Tibial nerve (tissue), 4 donors: Measurements from ENCODE around the gene AFAP1. TPM values are rescaled to one million over a fixed set of nuclear protein-coding genes. Genes with fewer than 3 reads are reported as not detected.

ENCODE experiments used
- DNase-seq, 2 donors: peaks; one replicate each; pipeline ENCODE4 v3.0.0-alpha.2; 2019; ENCODE audit warnings: low spot score in 2 of 2
- H3K27ac ChIP-seq, 4 donors: fragments of 200-600 bp; sonication (generic) in 3 of 4; one replicate each; pipeline ENCODE4 v1.5.1; 2017 to 2019; ENCODE audit warnings: mild to moderate bottlenecking in 1 of 4
- H3K27me3 ChIP-seq, 2 donors: fragments of 200-600 bp; sonication (generic) in 1 of 2; one replicate each; pipeline versions ENCODE4 v1.5.1 to v1.6.0; 2017 to 2019
- H3K36me3 ChIP-seq, 3 donors: fragments of 200-600 bp; sonication (generic); one replicate each; pipeline ENCODE4 v1.5.1; 2018 to 2019
- H3K4me1 ChIP-seq, 4 donors: fragments of 200-600 bp; sonication (generic) in 3 of 4; one replicate each; pipeline ENCODE4 v1.5.1; 2017 to 2019
- H3K4me3 ChIP-seq, 4 donors: fragments of 200-600 bp; sonication (generic) in 3 of 4; one replicate each; pipeline ENCODE4 v1.5.1; 2017 to 2019; ENCODE audit warnings: mild to moderate bottlenecking in 1 of 4, moderate library complexity in 1 of 4
- H3K9me3 ChIP-seq, 4 donors: fragments of 200-600 bp; sonication (generic) in 3 of 4; one replicate each; pipeline ENCODE4 v1.5.1; 2017 to 2019
- CTCF ChIP-seq, 5 experiments: fragments of 200-600 bp in 3 of 5; fragments of 450-650 bp in 2 of 5; sonication (generic) in 3 of 5; IDR thresholded peaks; one replicate each; pipeline ENCODE4 v1.5.1; 2016 to 2019; ENCODE audit warnings: antibody characterized with exemption in 5 of 5, mild to moderate bottlenecking in 3 of 5, moderate library complexity in 2 of 5
- EP300 ChIP-seq, 2 donors: sonication (generic); formaldehyde crosslinking; IDR thresholded peaks; one replicate each; pipeline ENCODE4 v1.6.1; 2017; ENCODE audit warnings: antibody characterized with exemption in 2 of 2, mild to moderate bottlenecking in 1 of 2
- POLR2A ChIP-seq, 2 donors: fragments of 450-650 bp; IDR thresholded peaks; one replicate each; pipeline ENCODE4 v1.6.1; 2017; ENCODE audit warnings: antibody characterized with exemption in 2 of 2, mild to moderate bottlenecking in 2 of 2, moderate library complexity in 2 of 2
- WGBS, 2 donors: methylation state at CpG; one replicate each; pipeline ENCODE4 v1.1.5; 2018; 5-methylcytosine and 5-hydroxymethylcytosine counted together
- total RNA-seq, 4 donors: library from RNA; depleted of rRNA; stranded (reverse); fragments of >200 nt; gene quantifications; one replicate each; pipeline ENCODE4 v1.1.0, GENCODE V29; 2016

The AFAP1 gene
- total RNA-seq, 4 donors from 2014 or later = 23.2 to 34.9 (median 32.1) TPM

- peaks cover 0 to 60% (median 2%) of the 10 kb centered on the region in 3 donors for H3K36me3 ChIP-seq
- H3K4me1 ChIP-seq = peaks cover 0 to 35% (median 10%) of the 10 kb centered on the region in 4 donors
Measured at GRCh38 chr4:7812231-7812857, 127.3 kb downstream of the AFAP1 start.

GRCh38 chr4:7811536-7812191, 128.0 kb downstream of the AFAP1 start:
- H3K9me3 ChIP-seq = no peaks in the 10 kb centered on the region
- H3K27ac ChIP-seq = peak overlapping the region; percentile 2 to 83 (median 60)
- TF ChIP-seq EP300 (IDR thresholded peaks at IDR 0.05) = no peak
- no peak for TF ChIP-seq POLR2A (IDR thresholded peaks at IDR 0.05)
- no peak for TF ChIP-seq CTCF (IDR thresholded peaks at IDR 0.05)
- peaks cover 0 to 53% (median 2%) of the 10 kb centered on the region in 3 donors for H3K36me3 ChIP-seq
- DNase-seq = peak; percentile 48 to 50
- H3K4me1 ChIP-seq = peaks cover 0 to 42% (median 16%) of the 10 kb centered on the region in 4 donors
- no peak overlapping the region for H3K4me3 ChIP-seq
- no peaks in the 10 kb centered on the region for H3K27me3 ChIP-seq
- WGBS, 2 donors = 64 to 65% methylated on average over 25 of the region's 25 CpGs

More at GRCh38 chr4:7812231-7812857, 127.3 kb downstream of the AFAP1 start:
- Histone ChIP-seq H3K27ac (peak overlapping the region; percentile 33 to 83 (median 60)), H3K27me3 (no peaks in the 10 kb centered on the region), H3K9me3 (no peaks in the 10 kb centered on the region), H3K4me3 (no peak overlapping the region)
- no peak for DNase-seq
- 64 to 84% methylated on average over 18 of the region's 18 CpGs for WGBS, 2 donors
- TF ChIP-seq CTCF (IDR thresholded peaks at IDR 0.05) (no peak), POLR2A (IDR thresholded peaks at IDR 0.05) (no peak), EP300 (IDR thresholded peaks at IDR 0.05) (no peak)

GRCh38 chr4:7810783-7811535, 128.7 kb downstream of the AFAP1 start:
- Histone ChIP-seq H3K4me3 (no peak overlapping the region), H3K27ac (peak overlapping the region; percentile 2 to 83 (median 60)), H3K9me3 (no peaks in the 10 kb centered on the region), H3K4me1 (peaks cover 0 to 49% (median 24%) of the 10 kb centered on the region in 4 donors), H3K36me3 (peaks cover 0 to 48% (median 2%) of the 10 kb centered on the region in 3 donors), H3K27me3 (no peaks in the 10 kb centered on the region)
- no peak for TF ChIP-seq POLR2A (IDR thresholded peaks at IDR 0.05)
- TF ChIP-seq CTCF (IDR thresholded peaks at IDR 0.05) = no peak
- TF ChIP-seq EP300 (IDR thresholded peaks at IDR 0.05) = no peak
- WGBS, 2 donors = 79 to 84% methylated on average over 35 of the region's 36 CpGs
- no peak for DNase-seq

- peak overlapping the region in 1 of 4 donors; percentile 80 for H3K27ac ChIP-seq
- peaks cover 0 to 26% (median 2%) of the 10 kb centered on the region in 3 donors for H3K36me3 ChIP-seq
- TF ChIP-seq EP300 (IDR thresholded peaks at IDR 0.05) = no peak
- H3K4me3 ChIP-seq = no peak overlapping the region
- peaks cover 0 to 71% (median 30%) of the 10 kb centered on the region in 4 donors for H3K4me1 ChIP-seq
- no peak for DNase-seq
- H3K9me3 ChIP-seq = no peaks in the 10 kb centered on the region
- H3K27me3 ChIP-seq = no peaks in the 10 kb centered on the region
- WGBS, 2 donors = 88 to 90% methylated on average over 6 of the region's 6 CpGs
Measured at GRCh38 chr4:7808752-7809151, 130.9 kb downstream of the AFAP1 start.

- Histone ChIP-seq H3K4me1 (peaks cover 0 to 67% (median 30%) of the 10 kb centered on the region in 4 donors), H3K36me3 (peaks cover 0 to 21% (median 2%) of the 10 kb centered on the region in 3 donors), H3K27me3 (no peaks in the 10 kb centered on the region), H3K27ac (peak overlapping the region in 1 of 4 donors; percentile 80), H3K4me3 (no peak overlapping the region), H3K9me3 (no peaks in the 10 kb centered on the region)
- DNase-seq = no peak
- 88 to 94% methylated on average over 8 of the region's 8 CpGs for WGBS, 2 donors
- TF ChIP-seq POLR2A (IDR thresholded peaks at IDR 0.05) = no peak
- TF ChIP-seq CTCF (IDR thresholded peaks at IDR 0.05) = no peak
- no peak for TF ChIP-seq EP300 (IDR thresholded peaks at IDR 0.05)
Measured at GRCh38 chr4:7808181-7808580, 131.5 kb downstream of the AFAP1 start.
